Thyroid gland (tissue), 4 donors: Measurements from ENCODE around the gene NTN1. TPM values are rescaled to one million over a fixed set of nuclear protein-coding genes. Genes with fewer than 3 reads are reported as not detected.

Experiments
- DNase-seq, 2 donors: peaks; one replicate each; pipeline ENCODE4 v3.0.0-alpha.2; 2019
- H3K27ac ChIP-seq, 3 donors: fragments of 200-600 bp; sonication (generic); 1 replicate in 2 of 3; 2 replicates in 1 of 3; pipeline ENCODE4 v1.5.1; 2016 to 2019; ENCODE audit warnings: mild to moderate bottlenecking in 1 of 3, moderate library complexity in 1 of 3
- H3K27me3 ChIP-seq: fragments of 200-600 bp; sonication (generic); one replicate; pipeline ENCODE4 v1.5.1; 2019
- H3K36me3 ChIP-seq, 2 donors: fragments of 200-600 bp; sonication (generic); one replicate each; pipeline ENCODE4 v1.5.1; 2016 to 2019
- H3K4me1 ChIP-seq, 2 donors: fragments of 200-600 bp; sonication (generic); one replicate each; pipeline ENCODE4 v1.5.1; 2017 to 2019
- H3K4me3 ChIP-seq, 3 donors: fragments of 200-600 bp; sonication (generic); replicated peaks in 1 of 3; 1 replicate in 2 of 3; 2 replicates in 1 of 3; pipeline ENCODE4 v1.5.1; 2016; ENCODE audit warnings: mild to moderate bottlenecking in 1 of 3
- H3K9me3 ChIP-seq: fragments of 200-600 bp; sonication (generic); one replicate; pipeline ENCODE4 v1.5.1; 2017
- POLR2A ChIP-seq, 2 donors: fragments of 450-650 bp; IDR thresholded peaks; one replicate each; pipeline ENCODE4 v1.6.1; 2017; ENCODE audit warnings: antibody characterized with exemption in 2 of 2, mild to moderate bottlenecking in 2 of 2, moderate library complexity in 1 of 2
- WGBS, 2 donors: methylation state at CpG; one replicate each; pipeline ENCODE4 v1.1.5; 2017; 5-methylcytosine and 5-hydroxymethylcytosine counted together
- intact Hi-C: fragments of 100-400 bp; cut with DNase I; formaldehyde crosslinking; loops from one replicate; pipeline ENCODE4 v1.15.1; 2023
- total RNA-seq, 4 donors: library from RNA; depleted of rRNA; stranded (reverse); fragments of >200 nt; gene quantifications; one replicate each; pipeline ENCODE4 v1.2.3, GENCODE V29; 2016
- TF ChIP-seq, protein P1 (sequence below), 6 experiments: fragments of 200-600 bp in 3 of 6; fragments of 450-650 bp in 3 of 6; sonication (generic) in 3 of 6; IDR thresholded peaks; one replicate each; pipeline ENCODE4 v1.5.1; 2016 to 2019; ENCODE audit warnings: antibody characterized with exemption in 6 of 6, mild to moderate bottlenecking in 2 of 6, inconsistent platforms in 1 of 6, moderate library complexity in 1 of 6

Gene NTN1
- total RNA-seq, 4 donors from 2014 or later = 4.1 to 9.2 (median 7.1) TPM

DNA sequence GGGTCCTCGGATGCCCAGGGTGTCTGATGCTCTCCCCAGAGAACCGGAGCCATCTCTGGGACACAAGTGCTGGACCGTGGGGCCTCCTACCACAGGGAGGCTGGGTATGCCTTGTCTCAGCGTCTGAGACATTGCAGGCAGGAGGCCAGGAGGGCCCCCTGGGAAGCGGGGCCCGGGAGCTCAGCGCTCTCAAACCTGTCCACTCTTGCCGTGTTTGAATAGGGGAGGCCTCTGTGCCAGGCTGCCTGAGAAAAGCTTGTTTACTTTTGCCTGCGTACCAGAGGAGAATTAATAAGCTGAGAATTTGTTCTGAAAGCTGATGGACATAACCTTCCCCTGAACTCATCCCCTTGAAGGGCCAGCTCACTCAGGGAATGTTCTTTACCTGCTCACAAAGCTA lies 163.8 kb downstream of the NTN1 start:
- H3K27ac ChIP-seq = peak overlapping the region in 1 of 3 donors; percentile 5
- WGBS, 2 donors = 23 to 33% methylated on average over 9 of the region's 9 CpGs

GRCh38 chr17:9185688-9186284 lies 164.5 kb downstream of the NTN1 start:
- Histone ChIP-seq H3K27ac (no peak overlapping the region), H3K27me3 (no peaks in the 10 kb centered on the region), H3K4me1 (peaks cover 0 to 8% of the 10 kb centered on the region in 2 donors), H3K4me3 (no peak overlapping the region), H3K9me3 (no peaks in the 10 kb centered on the region), H3K36me3 (no peaks in the 10 kb centered on the region)
- intact Hi-C loops = no loop called here
- DNase-seq = no peak
- 79 to 88% methylated on average over 2 to 4 of the region's 4 CpGs for WGBS, 2 donors
- TF ChIP-seq, protein P1, sequence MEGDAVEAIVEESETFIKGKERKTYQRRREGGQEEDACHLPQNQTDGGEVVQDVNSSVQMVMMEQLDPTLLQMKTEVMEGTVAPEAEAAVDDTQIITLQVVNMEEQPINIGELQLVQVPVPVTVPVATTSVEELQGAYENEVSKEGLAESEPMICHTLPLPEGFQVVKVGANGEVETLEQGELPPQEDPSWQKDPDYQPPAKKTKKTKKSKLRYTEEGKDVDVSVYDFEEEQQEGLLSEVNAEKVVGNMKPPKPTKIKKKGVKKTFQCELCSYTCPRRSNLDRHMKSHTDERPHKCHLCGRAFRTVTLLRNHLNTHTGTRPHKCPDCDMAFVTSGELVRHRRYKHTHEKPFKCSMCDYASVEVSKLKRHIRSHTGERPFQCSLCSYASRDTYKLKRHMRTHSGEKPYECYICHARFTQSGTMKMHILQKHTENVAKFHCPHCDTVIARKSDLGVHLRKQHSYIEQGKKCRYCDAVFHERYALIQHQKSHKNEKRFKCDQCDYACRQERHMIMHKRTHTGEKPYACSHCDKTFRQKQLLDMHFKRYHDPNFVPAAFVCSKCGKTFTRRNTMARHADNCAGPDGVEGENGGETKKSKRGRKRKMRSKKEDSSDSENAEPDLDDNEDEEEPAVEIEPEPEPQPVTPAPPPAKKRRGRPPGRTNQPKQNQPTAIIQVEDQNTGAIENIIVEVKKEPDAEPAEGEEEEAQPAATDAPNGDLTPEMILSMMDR (IDR thresholded peaks at IDR 0.05) = no peak
- TF ChIP-seq POLR2A (IDR thresholded peaks at IDR 0.05) = no peak

More for the DNA sequence above, 163.8 kb downstream of the NTN1 start:
- Histone ChIP-seq H3K27me3 (no peaks in the 10 kb centered on the region), H3K4me1 (peaks cover 0 to 8% of the 10 kb centered on the region in 2 donors), H3K36me3 (no peaks in the 10 kb centered on the region), H3K4me3 (no peak overlapping the region), H3K9me3 (no peaks in the 10 kb centered on the region)
- intact Hi-C loops = no loop called here
- DNase-seq = peak; percentile 37 to 71
- TF ChIP-seq, protein P1 (IDR thresholded peaks at IDR 0.05) = no peak
- no peak for TF ChIP-seq POLR2A (IDR thresholded peaks at IDR 0.05)

DNA sequence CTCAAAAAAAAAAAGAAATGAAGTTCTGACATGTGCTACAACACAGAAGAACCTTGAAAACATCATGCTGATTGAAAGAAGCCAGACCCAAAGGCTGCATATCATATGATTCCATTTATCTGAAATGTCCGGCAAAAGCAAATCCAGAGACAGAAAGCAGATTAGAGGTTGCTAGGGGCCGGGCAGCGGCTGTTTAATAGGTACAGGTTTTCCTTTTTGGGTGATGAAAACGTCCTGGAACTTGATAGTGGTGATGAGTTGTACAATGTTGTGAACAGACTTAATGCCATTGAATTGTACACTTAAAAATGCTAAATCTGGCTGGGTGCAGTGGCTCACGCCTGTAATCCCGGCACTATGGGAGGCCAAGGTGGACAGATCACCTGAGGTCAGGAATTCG lies 166.5 kb downstream of the NTN1 start:
- no peak overlapping the region for H3K27ac ChIP-seq
- H3K9me3 ChIP-seq = no peaks in the 10 kb centered on the region
- peaks cover 0 to 8% of the 10 kb centered on the region in 2 donors for H3K4me1 ChIP-seq
- DNase-seq = no peak
- H3K27me3 ChIP-seq = no peaks in the 10 kb centered on the region
- TF ChIP-seq POLR2A (IDR thresholded peaks at IDR 0.05) = no peak
- TF ChIP-seq, protein P1 (IDR thresholded peaks at IDR 0.05) = no peak
- WGBS, 2 donors = 82 to 84% methylated on average over 7 of the region's 7 CpGs
- no peak overlapping the region for H3K4me3 ChIP-seq
- intact Hi-C loops = no loop called here
- no peaks in the 10 kb centered on the region for H3K36me3 ChIP-seq

GRCh38 chr17:9188367-9188766 lies 167.1 kb downstream of the NTN1 start:
- DNase-seq = no peak
- 88% methylated on average over 5 of the region's 5 CpGs for WGBS, 2 donors
- Histone ChIP-seq H3K27me3 (no peaks in the 10 kb centered on the region), H3K4me1 (peaks cover 0 to 8% of the 10 kb centered on the region in 2 donors), H3K4me3 (no peak overlapping the region), H3K36me3 (no peaks in the 10 kb centered on the region), H3K9me3 (no peaks in the 10 kb centered on the region), H3K27ac (no peak overlapping the region)
- TF ChIP-seq, protein P1 (IDR thresholded peaks at IDR 0.05) = no peak
- TF ChIP-seq POLR2A (IDR thresholded peaks at IDR 0.05) = no peak
- intact Hi-C loops = no loop called here

DNA sequence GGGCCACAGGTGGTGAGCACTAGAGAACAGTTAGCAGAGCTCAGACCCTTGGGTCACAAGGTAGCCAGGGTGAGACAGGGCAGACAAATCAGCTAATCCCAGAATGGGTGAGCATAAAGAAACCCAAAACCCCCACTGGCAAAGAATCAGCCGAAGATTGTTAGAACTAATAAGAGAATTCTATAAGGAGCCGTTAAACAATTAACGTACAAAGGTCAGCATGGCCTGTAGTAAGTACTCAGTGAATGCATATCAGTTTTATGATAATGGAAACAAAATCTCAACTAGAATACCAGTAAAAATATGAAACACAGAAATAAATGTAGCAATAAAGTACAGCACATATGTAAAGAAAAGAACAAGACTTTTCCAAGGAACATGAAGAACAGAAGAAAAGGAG lies 168.6 kb downstream of the NTN1 start:
- TF ChIP-seq, protein P1 (IDR thresholded peaks at IDR 0.05) = no peak
- TF ChIP-seq POLR2A (IDR thresholded peaks at IDR 0.05) = no peak
- Histone ChIP-seq H3K9me3 (no peaks in the 10 kb centered on the region), H3K4me1 (peaks cover 0 to 8% of the 10 kb centered on the region in 2 donors), H3K27ac (no peak overlapping the region), H3K27me3 (no peaks in the 10 kb centered on the region), H3K4me3 (no peak overlapping the region), H3K36me3 (no peaks in the 10 kb centered on the region)
- no peak for DNase-seq
- intact Hi-C loops = no loop called here
- WGBS, 2 donors = 94 to 95% methylated on average over 3 of the region's 3 CpGs
